Measurements from ENCODE around the gene C9orf78.

- no peak for TF ChIP-seq RAD21 (IDR thresholded peaks at IDR 0.05 in 1 of 2, conservative IDR thresholded peaks at IDR 0.05 in 1 of 2; ENCODE audit: low read depth in 2 of 2, low read length in 2 of 2)
- no peak for TF ChIP-seq EZH2 (IDR thresholded peaks at IDR 0.05; ENCODE audit: low read depth, low read length, severe bottlenecking)
- TF ChIP-seq CBX5 (IDR thresholded peaks at IDR 0.05; ENCODE audit: low read depth, low read length) = no peak
- no peak for TF ChIP-seq RNF2 (IDR thresholded peaks at IDR 0.05; ENCODE audit: borderline replicate concordance, low read depth, low read length, missing control alignments, poor library complexity, severe bottlenecking)
- TF ChIP-seq BACH1 (IDR thresholded peaks at IDR 0.05; ENCODE audit: low read length) = no peak
- no peak for TF ChIP-seq JUND (IDR thresholded peaks at IDR 0.05; ENCODE audit: low read length)
- TF ChIP-seq, protein P1, sequence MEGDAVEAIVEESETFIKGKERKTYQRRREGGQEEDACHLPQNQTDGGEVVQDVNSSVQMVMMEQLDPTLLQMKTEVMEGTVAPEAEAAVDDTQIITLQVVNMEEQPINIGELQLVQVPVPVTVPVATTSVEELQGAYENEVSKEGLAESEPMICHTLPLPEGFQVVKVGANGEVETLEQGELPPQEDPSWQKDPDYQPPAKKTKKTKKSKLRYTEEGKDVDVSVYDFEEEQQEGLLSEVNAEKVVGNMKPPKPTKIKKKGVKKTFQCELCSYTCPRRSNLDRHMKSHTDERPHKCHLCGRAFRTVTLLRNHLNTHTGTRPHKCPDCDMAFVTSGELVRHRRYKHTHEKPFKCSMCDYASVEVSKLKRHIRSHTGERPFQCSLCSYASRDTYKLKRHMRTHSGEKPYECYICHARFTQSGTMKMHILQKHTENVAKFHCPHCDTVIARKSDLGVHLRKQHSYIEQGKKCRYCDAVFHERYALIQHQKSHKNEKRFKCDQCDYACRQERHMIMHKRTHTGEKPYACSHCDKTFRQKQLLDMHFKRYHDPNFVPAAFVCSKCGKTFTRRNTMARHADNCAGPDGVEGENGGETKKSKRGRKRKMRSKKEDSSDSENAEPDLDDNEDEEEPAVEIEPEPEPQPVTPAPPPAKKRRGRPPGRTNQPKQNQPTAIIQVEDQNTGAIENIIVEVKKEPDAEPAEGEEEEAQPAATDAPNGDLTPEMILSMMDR (IDR thresholded peaks at IDR 0.05; ENCODE audit: control extremely low read depth in 1 of 3, insufficient read depth in 1 of 3, low read depth in 1 of 3, low read length in 3 of 3) = no peak
- no peak for TF ChIP-seq POLR2A (IDR thresholded peaks at IDR 0.05; ENCODE audit: control extremely low read depth in 1 of 2, low read depth in 2 of 2, low read length in 2 of 2)
- TF ChIP-seq TAF1 (IDR thresholded peaks at IDR 0.05; ENCODE audit: low read depth, low read length) = no peak
- TF ChIP-seq EGR1 (IDR thresholded peaks at IDR 0.05; ENCODE audit: borderline replicate concordance, low read depth, low read length) = no peak
- TF ChIP-seq CHD1 (IDR thresholded peaks at IDR 0.05; ENCODE audit: low read depth, low read length) = no peak
- no peak for TF ChIP-seq CREB1 (IDR thresholded peaks at IDR 0.05)
Measured at GRCh38 chr9:129828969-129829368, 6.1 kb downstream of the C9orf78 start.
